ENCODE data around the gene NLRP11.
"Not testable (repeated sequence)": the region's sequence is repeated elsewhere in the genome, so short reads cannot be mapped to it uniquely, and the experiment has no call there.

Gene NLRP11

GRCh38 chr19:55781112-55781511 lies 50.7 kb downstream of the NLRP11 start:
- DNase-seq (ENCODE audit: extremely low read depth in 1 of 2, low read depth in 1 of 2), result no peak

- no peak for DNase-seq (ENCODE audit: extremely low read depth in 1 of 2, low read depth in 1 of 2)
These were observed 53.5 kb downstream of the NLRP11 start for GRCh38 chr19:55778331-55778730.

GRCh38 chr19:55777528-55777927 lies 54.3 kb downstream of the NLRP11 start:
- DNase-seq (ENCODE audit: extremely low read depth in 1 of 2, low read depth in 1 of 2), result no peak

DNA sequence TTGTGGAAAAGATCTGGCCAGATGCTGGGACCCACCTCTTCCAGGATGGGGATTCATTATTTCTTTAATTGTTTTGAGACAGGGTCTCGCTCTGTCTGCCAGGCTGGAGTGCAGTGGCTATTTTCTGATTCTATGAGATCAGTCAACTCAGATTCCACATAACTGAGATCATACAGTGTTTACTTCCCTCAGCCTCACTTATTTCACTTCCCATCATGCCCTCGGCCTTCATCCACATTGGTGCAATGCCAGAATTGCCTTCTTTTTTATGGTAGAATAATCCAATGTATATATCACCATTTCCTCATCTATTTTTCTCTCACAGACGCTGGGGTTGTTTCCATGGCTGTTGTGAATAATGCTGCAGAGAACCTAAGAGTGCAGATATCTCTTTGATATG lies 62.2 kb downstream of the NLRP11 start:
- DNase-seq (ENCODE audit: extremely low read depth in 1 of 2, low read depth in 1 of 2), result not testable (repeated sequence)

GRCh38 chr19:55768818-55769217 lies 63.0 kb downstream of the NLRP11 start, which contains the start of gene RFPL4AL1:
Gene RFPL4AL1 (plus strand): TSS chr19:55769118. CDS start chr19:55771805, 2,687 bp downstream.
- not testable (repeated sequence) for DNase-seq (ENCODE audit: extremely low read depth in 1 of 2, low read depth in 1 of 2)

- no peak for DNase-seq (ENCODE audit: extremely low read depth in 1 of 2, low read depth in 1 of 2)
These were observed 65.3 kb downstream of the NLRP11 start for GRCh38 chr19:55766466-55766865.

- not testable (repeated sequence) for DNase-seq (ENCODE audit: extremely low read depth in 1 of 2, low read depth in 1 of 2)
These were observed 73.0 kb downstream of the NLRP11 start, which contains the start of gene RFPL4A for GRCh38 chr19:55758797-55759196. Gene RFPL4A (plus strand): TSS chr19:55759097. CDS start chr19:55761801, 2,704 bp downstream.

- DNase-seq (ENCODE audit: extremely low read depth in 1 of 2, low read depth in 1 of 2), result not testable (repeated sequence)
These were observed 75.0 kb downstream of the NLRP11 start for GRCh38 chr19:55756808-55757207.

DNA sequence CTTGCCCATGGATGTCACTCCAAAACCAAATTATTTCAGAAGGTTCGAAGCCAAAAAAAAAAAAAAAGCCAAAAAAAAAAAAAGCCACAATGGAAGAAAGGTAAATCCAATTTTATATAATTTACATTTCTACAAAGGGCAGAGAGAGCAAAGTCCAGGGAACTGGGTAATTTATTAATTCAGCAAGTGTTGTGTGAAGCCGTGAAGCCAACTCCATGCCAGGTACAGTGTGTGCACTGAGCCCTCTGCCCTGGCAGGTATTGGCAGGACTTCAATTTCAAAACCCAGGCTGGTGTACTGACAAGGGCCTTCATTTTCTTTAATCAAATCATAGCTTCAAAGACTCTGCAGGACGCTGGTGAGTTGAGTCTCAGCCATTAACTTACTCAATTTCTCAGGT lies 78.4 kb downstream of the NLRP11 start:
- DNase-seq (ENCODE audit: extremely low read depth in 1 of 2, low read depth in 1 of 2), result no peak

DNA sequence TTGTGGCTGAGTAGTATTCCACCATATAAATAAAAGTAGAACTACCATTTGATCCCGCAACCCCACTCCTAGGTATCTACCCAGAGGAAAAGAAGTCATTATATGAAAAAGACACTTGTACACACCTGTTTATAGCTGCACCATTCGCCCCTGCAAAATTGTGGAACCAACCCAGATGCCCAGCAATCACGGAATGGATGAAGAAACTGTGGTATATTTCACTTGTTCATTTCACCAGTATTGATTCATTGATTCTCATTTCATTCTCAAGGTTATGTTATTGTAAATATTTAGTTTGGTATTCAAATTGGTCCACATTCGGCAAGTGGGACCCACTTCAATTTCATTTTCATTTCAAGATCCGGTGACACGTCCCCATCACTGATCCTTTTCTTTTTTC lies 81.1 kb downstream of the NLRP11 start:
- no peak for DNase-seq (ENCODE audit: extremely low read depth in 1 of 2, low read depth in 1 of 2)

DNA sequence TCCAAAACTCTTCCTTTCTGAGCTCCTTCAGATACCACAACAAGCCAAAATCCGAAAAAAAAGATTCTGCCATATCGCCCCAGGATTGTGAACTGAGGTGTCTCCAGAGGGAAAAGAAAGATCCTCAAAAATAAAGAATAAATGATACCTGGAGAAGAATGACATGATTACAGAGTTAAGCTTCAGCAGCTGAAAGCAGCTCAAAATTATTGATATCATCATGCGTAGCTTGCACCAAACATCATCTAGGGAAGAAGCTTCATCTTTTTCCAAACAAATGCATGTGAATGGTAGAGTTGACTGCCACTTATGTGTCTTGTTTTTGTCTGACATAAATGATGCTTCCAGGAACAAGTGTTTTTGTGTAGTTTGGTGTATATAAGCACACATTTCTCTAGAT lies 93.5 kb downstream of the NLRP11 start, which contains the start of gene NLRP9:
Gene NLRP9 (minus strand): TSS at position 101 of the 400 bp plus-strand sequence. CDS start 28 bp downstream, at position 73.
- DNase-seq (ENCODE audit: extremely low read depth in 1 of 2, low read depth in 1 of 2), result no peak

All from stimulated activated CD8-positive, alpha-beta memory T cell treated with anti-CD3 and anti-CD28 coated beads, Interleukin-7, amount 100 ng/mL, for 48 hours (primary cell).